ES-I3 (cell line): ENCODE data around the gene DYNLT4.
"Not testable (repeated sequence)": the region's sequence is repeated elsewhere in the genome, so short reads cannot be mapped to it uniquely, and the experiment has no call there.

Experiments used
- H3K36me3 ChIP-seq: 2 replicates; pipeline ENCODE4 v1.6.1; 2013; ENCODE audit warnings: mild to moderate bottlenecking, low read length, control low read depth, moderate library complexity; ENCODE audit not compliant: insufficient read depth
- H3K4me1 ChIP-seq: 2 replicates; pipeline ENCODE4 v1.6.1; 2013; ENCODE audit warnings: mild to moderate bottlenecking, control low read depth, low read length; ENCODE audit not compliant: insufficient read depth
- H3K9ac ChIP-seq: 2 replicates; pipeline ENCODE4 v1.6.1; 2013; ENCODE audit warnings: low read depth, mild to moderate bottlenecking, low read length, moderate library complexity
- H3K9me3 ChIP-seq: 2 replicates; pipeline ENCODE4 v1.6.1; 2013; ENCODE audit warnings: mild to moderate bottlenecking, low read length, moderate library complexity; ENCODE audit not compliant: control insufficient read depth, insufficient read depth

DYNLT4 gene

DNA sequence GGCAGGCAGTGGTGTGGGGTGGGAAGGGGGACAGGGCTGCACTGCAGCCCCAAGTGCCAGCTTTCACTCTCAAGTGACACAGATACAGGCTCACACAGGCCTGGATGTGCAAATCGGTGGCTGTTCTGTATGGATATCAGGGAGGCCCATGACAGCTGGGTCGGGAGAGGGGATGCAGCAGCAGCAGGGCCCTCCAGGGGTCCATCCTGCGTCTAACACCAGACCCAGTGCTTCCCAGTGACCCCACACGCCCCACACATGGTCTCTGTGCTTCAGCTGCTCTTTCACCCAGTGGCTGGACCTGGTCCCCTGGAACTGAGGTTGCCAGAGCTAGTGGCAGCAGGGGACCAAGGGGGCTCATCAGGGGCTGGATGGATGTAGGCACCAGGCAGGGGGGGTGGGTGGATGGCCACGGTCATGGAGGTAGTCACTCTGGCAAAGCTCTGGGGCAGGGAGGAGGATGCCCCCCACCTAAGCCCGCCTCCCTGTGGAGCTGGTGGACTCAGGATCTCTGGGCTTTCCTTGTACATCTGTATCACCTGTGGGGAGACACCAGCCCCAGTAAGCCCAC, 15.1 kb upstream of the DYNLT4 start:
- Histone ChIP-seq H3K9me3 (no peaks in the 10 kb centered on the region), H3K9ac (no peak overlapping the region), H3K36me3 (no peaks in the 10 kb centered on the region), H3K4me1 (peaks cover 10% of the 10 kb centered on the region; the same call in 1 of the 2 replicates)

DNA sequence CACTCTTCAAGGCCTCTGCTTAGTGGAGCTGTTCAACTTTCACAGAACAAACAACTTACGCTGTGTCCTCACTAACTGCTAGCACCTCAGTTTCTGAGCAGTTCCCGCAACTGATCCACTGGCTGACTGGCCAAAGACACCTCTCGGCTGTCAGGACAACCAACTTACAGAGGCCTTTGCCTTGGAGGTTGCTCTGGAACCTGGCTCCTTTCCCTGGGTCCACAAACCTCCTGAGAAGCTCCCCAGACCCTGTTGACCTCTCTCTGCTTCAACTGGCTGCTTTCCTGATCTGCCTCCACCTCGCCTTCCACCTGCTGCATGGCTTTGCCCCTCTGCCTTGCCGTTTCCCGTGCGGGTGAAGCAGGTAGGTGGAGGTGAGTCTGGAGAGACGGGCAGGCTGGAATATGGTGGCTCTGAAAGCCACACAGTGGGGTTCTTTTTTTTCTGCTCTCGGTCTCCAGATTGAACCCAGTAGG, 14.1 kb upstream of the DYNLT4 start:
- H3K4me1 ChIP-seq = peaks cover 10% of the 10 kb centered on the region; the same call in 1 of the 2 replicates
- no peaks in the 10 kb centered on the region for H3K36me3 ChIP-seq
- H3K9me3 ChIP-seq = no peaks in the 10 kb centered on the region
- no peak overlapping the region for H3K9ac ChIP-seq

DNA sequence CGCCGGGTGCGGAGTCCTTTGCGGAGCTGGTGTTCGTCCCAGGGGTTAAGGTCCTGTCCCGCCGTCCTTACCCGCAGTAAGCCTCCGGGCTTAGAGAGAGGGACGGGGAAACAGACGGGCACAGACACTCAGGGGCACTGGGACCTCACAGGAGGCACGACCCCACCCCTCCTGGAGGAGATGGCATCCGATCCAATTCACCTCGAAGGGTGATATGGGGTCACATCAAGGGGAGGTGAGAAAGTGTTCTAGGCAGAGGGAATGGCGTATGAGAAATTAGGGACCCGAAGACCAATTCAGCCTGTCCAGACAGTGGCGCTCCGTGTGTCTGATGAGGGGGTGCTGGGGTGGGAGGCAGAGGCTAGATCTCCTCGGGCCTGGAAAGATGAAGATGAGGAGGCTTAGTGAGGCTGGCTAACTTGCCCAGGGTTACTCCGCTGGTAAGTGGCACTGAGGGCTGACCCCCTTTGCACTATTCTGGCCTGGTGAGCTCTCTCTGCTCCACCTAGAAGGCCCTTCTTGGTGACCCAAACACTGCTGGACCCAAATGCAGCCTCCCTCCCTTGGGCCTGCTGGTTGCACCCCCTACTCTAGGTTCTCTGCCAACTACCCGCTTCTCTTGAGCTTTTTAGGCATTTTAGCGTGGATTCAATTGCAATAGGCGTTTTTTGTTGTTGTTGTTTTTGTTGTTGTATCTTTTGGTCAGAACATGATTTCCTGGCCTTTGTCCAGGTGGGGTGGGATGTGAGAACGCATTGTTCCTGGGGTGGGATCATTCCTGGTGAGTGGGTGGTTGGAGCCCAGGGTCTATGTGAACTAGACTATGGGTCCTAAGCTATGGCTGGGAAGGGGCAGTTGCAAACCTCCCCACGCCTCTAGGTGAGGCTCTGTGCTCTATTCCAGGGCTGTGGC, 13.4 kb upstream of the DYNLT4 start:
- Histone ChIP-seq H3K9ac (peak overlapping the region; percentile 62), H3K4me1 (peaks cover 10% of the 10 kb centered on the region; the same call in 1 of the 2 replicates), H3K9me3 (no peaks in the 10 kb centered on the region), H3K36me3 (no peaks in the 10 kb centered on the region)

DNA sequence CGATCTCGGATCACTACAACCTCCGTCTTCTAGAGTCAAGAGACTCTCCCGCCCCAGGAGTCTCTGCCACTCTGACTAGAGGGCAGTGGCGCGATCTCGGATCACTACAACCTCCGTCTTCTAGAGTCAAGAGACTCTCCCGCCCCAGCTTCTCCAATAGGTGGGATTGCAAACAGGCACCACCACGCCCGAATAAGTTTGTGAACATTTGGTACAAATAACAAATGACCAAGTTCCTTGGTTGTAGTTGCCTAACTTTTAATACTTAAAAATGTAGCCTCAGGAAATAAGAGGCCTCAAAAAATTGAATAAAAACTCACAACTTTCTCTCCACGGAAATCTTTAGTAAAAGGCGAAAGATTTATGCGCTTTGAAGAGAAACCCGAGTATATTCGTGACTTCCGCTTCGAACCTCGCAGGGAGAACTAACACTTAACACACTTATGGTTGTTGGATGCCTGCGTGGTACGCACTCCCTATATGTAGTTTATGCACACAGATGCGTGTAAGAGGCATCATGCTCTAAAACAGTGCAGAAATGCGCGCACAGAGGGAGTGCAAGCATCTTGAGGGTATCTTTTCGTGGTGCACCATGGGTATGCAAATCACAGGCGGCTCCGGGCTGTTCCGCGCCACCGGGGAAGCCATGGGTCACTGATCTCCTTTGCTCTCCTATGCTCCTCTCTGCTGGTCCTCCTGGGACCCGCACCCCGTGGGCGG, 12.6 kb upstream of the DYNLT4 start:
- peaks cover 10% of the 10 kb centered on the region; the same call in 1 of the 2 replicates for H3K4me1 ChIP-seq
- 0 out of 2 replicates have a peak, but pooled peaks cover 3% of the 10 kb centered on the region for H3K36me3 ChIP-seq
- peak overlapping the region; percentile 62 for H3K9ac ChIP-seq
- H3K9me3 ChIP-seq = no peaks in the 10 kb centered on the region

DNA sequence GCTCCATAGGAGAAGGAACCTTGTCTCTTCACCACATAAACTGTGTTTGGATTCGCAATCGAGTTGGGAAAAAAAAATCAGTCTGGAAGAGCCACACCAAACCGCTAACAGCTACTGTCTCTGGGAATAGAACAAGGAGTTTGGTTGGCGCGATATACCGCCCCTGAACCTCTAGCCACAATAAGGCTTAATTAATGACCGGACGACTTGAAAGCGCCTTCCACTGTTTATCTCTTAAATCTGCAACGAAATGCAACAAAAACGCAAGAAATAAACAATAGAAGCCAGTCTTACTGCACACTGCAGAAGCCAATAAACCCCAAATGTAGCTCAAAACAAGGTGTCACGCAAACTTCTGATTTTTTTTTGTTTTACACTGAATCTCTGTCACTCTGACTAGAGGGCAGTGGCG, 12.1 kb upstream of the DYNLT4 start:
- Histone ChIP-seq H3K4me1 (peaks cover 10% of the 10 kb centered on the region; the same call in 1 of the 2 replicates), H3K9ac (peak overlapping the region; percentile 62), H3K36me3 (0 out of 2 replicates have a peak, but pooled peaks cover 3% of the 10 kb centered on the region), H3K9me3 (no peaks in the 10 kb centered on the region)

DNA sequence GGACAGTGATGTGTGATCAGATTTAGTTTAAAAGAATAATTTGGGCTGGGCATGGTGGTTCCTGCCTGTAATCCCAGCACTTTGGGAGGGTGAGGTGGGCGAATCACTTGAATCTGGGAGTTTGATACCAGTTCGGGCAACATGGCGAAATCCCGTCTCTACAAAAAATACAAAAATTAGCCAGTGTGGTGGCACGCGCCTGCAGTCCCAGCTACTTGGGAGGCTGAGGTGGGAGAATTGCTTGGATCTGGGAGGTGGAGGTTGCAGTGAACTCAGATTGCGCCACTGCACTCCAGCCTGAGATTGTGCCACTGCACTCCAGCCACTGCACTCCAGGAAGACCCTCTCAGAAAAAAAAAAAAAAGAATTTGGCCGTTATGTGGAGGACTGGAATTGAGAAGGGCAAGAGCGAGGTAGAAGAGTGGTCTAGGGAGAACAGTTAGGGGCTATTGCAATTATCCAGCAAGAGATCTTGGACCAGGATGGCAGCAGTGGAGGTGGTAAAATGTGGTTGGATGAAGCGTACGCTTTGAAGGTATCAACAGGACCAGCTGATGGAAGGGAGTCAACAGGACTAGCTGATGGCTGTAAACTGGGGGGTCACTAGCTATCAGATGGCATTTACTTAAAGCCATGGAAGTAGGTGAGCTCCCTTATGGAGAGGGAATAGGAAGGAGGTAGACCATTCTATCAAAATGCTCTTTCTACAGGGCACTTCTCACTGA, 10.8 kb upstream of the DYNLT4 start:
- Histone ChIP-seq H3K4me1 (peaks cover 10% of the 10 kb centered on the region; the same call in 1 of the 2 replicates), H3K9ac (no peak overlapping the region), H3K9me3 (no peaks in the 10 kb centered on the region), H3K36me3 (0 out of 2 replicates have a peak, but pooled peaks cover 3% of the 10 kb centered on the region)

DNA sequence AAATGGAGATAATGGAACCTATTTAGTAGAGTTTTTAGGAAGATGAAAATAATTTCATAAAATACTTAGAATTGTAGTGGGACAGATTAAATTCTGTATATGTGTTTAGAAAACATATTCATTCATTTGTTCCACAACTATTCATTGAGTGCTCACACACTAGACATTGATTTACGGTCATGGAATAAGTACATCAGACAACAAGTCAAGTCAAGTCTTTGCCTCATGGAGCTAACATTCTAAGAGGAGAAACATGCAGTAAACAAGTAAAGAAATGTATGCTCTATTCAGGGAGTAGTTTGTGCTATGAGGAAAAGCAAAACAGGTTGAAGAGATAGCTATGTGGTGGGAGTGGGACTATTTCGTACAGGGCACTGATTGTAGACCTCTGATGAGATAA, 10.2 kb upstream of the DYNLT4 start:
- Histone ChIP-seq H3K36me3 (0 out of 2 replicates have a peak, but pooled peaks cover 3% of the 10 kb centered on the region), H3K9me3 (no peaks in the 10 kb centered on the region), H3K4me1 (peaks cover 10% of the 10 kb centered on the region; the same call in 1 of the 2 replicates)

DNA sequence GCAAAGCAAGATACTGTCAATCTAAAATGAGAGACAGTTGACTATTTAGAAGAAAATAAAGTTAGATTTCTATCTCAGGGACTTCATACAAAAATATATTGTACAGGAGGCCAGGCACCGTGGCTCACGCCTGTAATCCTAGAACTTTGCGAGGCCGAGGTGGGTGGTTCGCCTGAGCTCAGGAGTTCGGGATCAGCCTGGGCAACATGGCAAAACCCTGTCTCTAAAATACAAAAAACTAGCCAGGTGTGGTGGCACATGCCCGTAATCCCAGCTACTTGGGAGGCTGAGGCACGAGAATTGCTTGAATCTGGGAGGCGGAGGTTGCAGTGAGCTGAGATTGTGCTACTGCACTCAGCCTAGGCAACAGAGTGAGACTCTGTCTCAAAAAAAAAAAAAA, 8.8 kb upstream of the DYNLT4 start:
- H3K9me3 ChIP-seq, H3K36me3 ChIP-seq, H3K9ac ChIP-seq: not testable (repeated sequence)
- peaks cover 18% of the 10 kb centered on the region; the same call in 1 of the 2 replicates for H3K4me1 ChIP-seq

More for the DNA sequence above, 10.2 kb upstream of the DYNLT4 start:
- no peak overlapping the region for H3K9ac ChIP-seq

DNA sequence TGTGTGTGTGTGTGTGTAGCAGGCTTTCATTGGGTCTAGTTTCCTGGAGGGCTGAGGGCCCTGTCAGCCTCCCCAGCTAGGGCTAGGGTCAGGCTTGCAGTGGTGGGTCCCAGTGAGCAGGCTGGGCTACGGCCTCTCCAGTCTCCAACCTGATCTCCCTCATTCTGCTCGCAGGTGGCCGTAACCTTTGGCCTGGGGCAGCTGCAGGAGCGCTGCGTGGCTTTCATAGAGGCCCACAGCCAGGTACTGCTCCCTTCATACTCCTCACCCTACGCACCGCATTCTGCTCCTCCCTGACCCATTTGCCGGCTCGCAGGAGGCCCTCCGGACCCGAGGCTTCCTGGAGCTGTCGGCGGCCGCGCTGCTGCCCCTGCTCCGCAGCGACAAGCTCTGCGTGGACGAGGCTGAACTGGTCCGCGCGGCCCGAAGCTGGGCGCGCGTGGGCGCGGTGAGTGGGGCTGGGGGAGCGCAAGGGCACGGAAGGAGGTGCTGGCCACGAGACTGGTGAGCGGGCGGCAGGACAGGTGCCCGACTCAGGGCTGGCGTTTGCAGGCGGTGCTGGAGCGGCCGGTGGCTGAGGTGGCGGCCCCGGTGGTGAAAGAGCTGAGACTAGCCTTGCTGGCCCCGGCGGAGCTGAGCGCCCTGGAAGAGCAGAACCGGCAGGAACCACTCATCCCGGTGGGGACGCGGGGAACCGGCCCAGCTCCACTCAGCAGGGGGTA, 5.8 kb upstream of the DYNLT4 start:
- Histone ChIP-seq H3K9ac (peak overlapping the region; percentile 38; the same call in 1 of the 2 replicates), H3K36me3 (0 out of 2 replicates have a peak, but pooled peaks cover 3% of the 10 kb centered on the region), H3K9me3 (no peaks in the 10 kb centered on the region), H3K4me1 (peaks cover 29% of the 10 kb centered on the region)

DNA sequence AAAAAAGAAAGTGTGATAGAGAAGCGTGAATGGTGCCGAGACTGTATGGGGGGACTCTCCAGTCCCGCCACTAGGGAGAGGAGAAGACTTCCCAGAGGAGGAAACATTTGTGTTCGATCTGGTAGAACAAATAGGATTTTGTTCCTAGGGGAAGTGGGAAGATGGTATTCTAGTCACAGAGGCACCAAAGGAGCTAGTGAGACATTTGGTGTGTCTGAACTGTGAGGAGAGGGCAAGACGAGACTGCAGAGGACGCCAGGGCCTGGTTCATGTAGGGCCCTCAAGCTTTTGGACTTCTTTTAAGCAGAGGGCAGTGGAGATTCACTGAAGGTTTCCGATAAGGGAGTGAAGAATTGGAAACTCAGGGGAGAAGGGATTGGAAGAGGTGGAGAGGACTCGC, 4.1 kb upstream of the DYNLT4 start:
- H3K4me1 ChIP-seq = peaks cover 44% of the 10 kb centered on the region
- 0 out of 2 replicates have a peak, but pooled peaks cover 9% of the 10 kb centered on the region for H3K36me3 ChIP-seq
- no peak overlapping the region for H3K9ac ChIP-seq
- no peaks in the 10 kb centered on the region for H3K9me3 ChIP-seq

DNA sequence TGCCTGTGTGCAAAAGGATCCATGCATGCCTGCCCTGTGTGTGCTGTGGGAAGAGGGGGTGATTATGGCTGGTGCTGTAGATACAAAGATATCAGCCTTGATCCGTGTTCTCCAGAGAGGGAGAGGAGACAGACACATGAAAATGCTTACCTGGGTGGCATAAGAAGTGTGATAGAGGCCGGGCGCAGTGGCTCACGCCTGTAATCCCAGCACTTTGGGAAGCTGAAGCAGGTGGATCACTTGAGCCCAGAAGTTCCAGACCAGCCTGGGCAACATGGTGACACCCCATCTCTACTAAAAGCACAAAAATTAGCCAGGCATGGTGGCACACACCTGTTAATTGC, 3.6 kb upstream of the DYNLT4 start:
- not testable (repeated sequence) for H3K36me3 ChIP-seq, H3K9me3 ChIP-seq, H3K9ac ChIP-seq
- H3K4me1 ChIP-seq = peaks cover 44% of the 10 kb centered on the region

DNA sequence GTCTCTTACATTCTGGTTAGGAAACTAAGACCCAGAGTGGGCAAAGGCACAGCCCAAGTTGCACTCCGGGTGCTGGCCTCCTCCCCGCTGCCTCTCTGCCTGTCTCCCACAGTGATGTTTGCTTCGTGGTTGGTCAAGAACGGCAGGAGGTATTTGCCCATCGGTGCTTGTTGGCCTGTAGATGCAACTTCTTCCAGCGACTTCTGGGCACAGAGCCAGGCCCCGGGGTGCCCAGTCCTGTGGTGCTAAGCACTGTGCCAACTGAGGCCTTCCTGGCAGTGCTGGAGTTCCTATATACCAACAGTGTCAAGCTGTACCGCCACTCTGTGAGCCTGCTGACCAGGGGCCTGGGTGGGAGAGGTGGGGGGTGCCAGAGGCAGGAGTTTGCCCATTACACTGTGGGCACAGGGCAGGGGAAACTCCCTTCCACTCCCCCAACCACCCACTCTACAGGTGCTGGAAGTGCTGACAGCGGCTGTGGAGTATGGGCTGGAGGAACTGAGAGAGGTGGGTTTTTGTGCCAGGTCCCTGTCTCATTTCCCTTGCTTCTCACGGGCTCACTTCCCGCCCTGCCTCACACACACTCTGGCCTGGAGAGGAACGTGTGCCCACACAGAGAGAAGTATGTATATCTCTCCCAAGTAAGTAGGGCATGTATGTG, 3.1 kb upstream of the DYNLT4 start:
- Histone ChIP-seq H3K9ac (no peak overlapping the region), H3K9me3 (no peaks in the 10 kb centered on the region), H3K36me3 (peaks cover 9% of the 10 kb centered on the region; the same call in 1 of the 2 replicates), H3K4me1 (peaks cover 44% of the 10 kb centered on the region)
